Neural cell (in vitro differentiated cells): ENCODE measurements around the gene HTR5A. TPM values are rescaled to one million over a fixed set of nuclear protein-coding genes. Genes with fewer than 3 reads are reported as not detected.

Experiments used
- H2AFZ ChIP-seq: fragments of 200-600, 300-800 bp; sonication (generic), shearing (Covaris generic); 2 replicates; pipeline ENCODE4 v1.6.0; 2014; ENCODE audit warnings: low read depth, mild to moderate bottlenecking, antibody characterized with exemption, low read length, moderate library complexity
- H3F3A ChIP-seq: fragments of 200-600 bp; shearing (Covaris generic); 2 replicates; pipeline ENCODE4 v1.6.1; 2016; ENCODE audit warnings: mild to moderate bottlenecking, moderate library complexity, mixed read lengths, antibody characterized with exemption, low read length; ENCODE audit not compliant: insufficient read depth, poor library complexity, severe bottlenecking
- H3K27ac ChIP-seq: fragments of 200-600, 300-800 bp; sonication (generic), shearing (Covaris generic); 2 replicates; pipeline ENCODE4 v1.5.1; 2014; ENCODE audit warnings: mild to moderate bottlenecking, low read length, moderate library complexity
- H3K27me3 ChIP-seq: fragments of 300-800, 200-600 bp; sonication (generic), shearing (Covaris generic); 2 replicates; pipeline ENCODE4 v1.6.0; 2014; ENCODE audit warnings: mild to moderate bottlenecking, low read depth, low read length, moderate library complexity; ENCODE audit not compliant: insufficient read depth
- H3K36me3 ChIP-seq: fragments of 300-800, 200-600 bp; sonication (generic), shearing (Covaris generic); 2 replicates; pipeline ENCODE4 v1.5.1; 2014; ENCODE audit warnings: mild to moderate bottlenecking, antibody characterized with exemption, low read length, moderate library complexity; ENCODE audit not compliant: insufficient read depth
- H3K4me2 ChIP-seq: fragments of 300-800, 200-600 bp; sonication (generic), shearing (Covaris generic); 2 replicates; pipeline ENCODE4 v1.6.0; 2014; ENCODE audit warnings: mild to moderate bottlenecking, low read length
- H3K4me3 ChIP-seq: fragments of 300-800, 200-600 bp; sonication (generic), shearing (Covaris generic); 2 replicates; pipeline ENCODE4 v1.5.1; 2014; ENCODE audit warnings: mild to moderate bottlenecking, low read length, moderate library complexity
- H3K79me2 ChIP-seq: fragments of 200-600 bp; shearing (Covaris generic); replicated peaks from 2 replicates; pipeline ENCODE4 v1.6.0; 2014; ENCODE audit warnings: mild to moderate bottlenecking, low read length, moderate library complexity; ENCODE audit not compliant: insufficient read depth
- H3K9ac ChIP-seq: fragments of 300-800, 200-600 bp; sonication (generic), shearing (Covaris generic); 2 replicates; pipeline ENCODE4 v1.6.1; 2016; ENCODE audit warnings: mild to moderate bottlenecking, low read length, mixed read lengths
- H3K9me2 ChIP-seq: fragments of 200-600 bp; shearing (Covaris generic); 2 replicates; pipeline ENCODE4 v1.6.1; 2016; ENCODE audit warnings: mild to moderate bottlenecking, low read length, mixed read lengths; ENCODE audit not compliant: insufficient read depth
- H3K9me3 ChIP-seq: fragments of 200-600, 300-800 bp; sonication (generic), shearing (Covaris generic); 2 replicates; pipeline ENCODE4 v1.6.1; 2016; ENCODE audit warnings: mild to moderate bottlenecking, mixed run types, low read length, moderate library complexity, mixed read lengths
- H4K20me1 ChIP-seq: fragments of 200-600 bp; shearing (Covaris generic); 2 replicates; pipeline ENCODE4 v1.6.1; 2016; ENCODE audit warnings: mild to moderate bottlenecking, mixed run types; ENCODE audit not compliant: insufficient read depth
- CTCF ChIP-seq: fragments of 450-650 bp; IDR thresholded peaks from 2 replicates; pipeline ENCODE4 v1.5.1; 2014; ENCODE audit warnings: antibody characterized with exemption, mild to moderate bottlenecking, moderate library complexity; ENCODE audit not compliant: poor library complexity, severe bottlenecking
- EP300 ChIP-seq: fragments of 450-650 bp; conservative IDR thresholded peaks from 2 replicates; pipeline ENCODE4 v1.6.1; 2014; ENCODE audit warnings: antibody characterized with exemption, mild to moderate bottlenecking, moderate library complexity; ENCODE audit not compliant: poor library complexity, severe bottlenecking
- EZH2 ChIP-seq: fragments of 200-600, 300-800 bp; shearing (Covaris generic), sonication (generic); IDR thresholded peaks from 2 replicates; pipeline ENCODE4 v1.6.1; 2014; ENCODE audit warnings: antibody characterized with exemption, low read length, borderline replicate concordance, mild to moderate bottlenecking; ENCODE audit not compliant: insufficient read depth, poor library complexity, severe bottlenecking
- MXI1 ChIP-seq: fragments of 450-650 bp; conservative IDR thresholded peaks from 2 replicates; pipeline ENCODE4 v1.6.1; 2014; ENCODE audit warnings: antibody characterized with exemption, mild to moderate bottlenecking; ENCODE audit not compliant: poor library complexity, severe bottlenecking
- RAD21 ChIP-seq: fragments of 450-650 bp; conservative IDR thresholded peaks from 2 replicates; pipeline ENCODE4 v1.6.1; 2014; ENCODE audit warnings: antibody characterized with exemption, mild to moderate bottlenecking, moderate library complexity
- REST ChIP-seq: IDR thresholded peaks from 2 replicates; pipeline ENCODE4 v1.6.1; 2012; ENCODE audit warnings: borderline replicate concordance
- SMC3 ChIP-seq: fragments of 450-650 bp; conservative IDR thresholded peaks from 2 replicates; pipeline ENCODE4 v1.6.1; 2014; ENCODE audit warnings: antibody characterized with exemption, mild to moderate bottlenecking, moderate library complexity; ENCODE audit not compliant: poor library complexity
- TAF1 ChIP-seq: IDR thresholded peaks from 2 replicates; pipeline ENCODE4 v1.6.1; 2012; ENCODE audit warnings: low read depth
- polyA plus RNA-seq: library from polyadenylated mRNA; depleted of rRNA; stranded (reverse); fragments of >200 nt; gene quantifications from 2 replicates; pipeline ENCODE4 v1.2.3, GENCODE V29; 2014

Gene HTR5A
- polyA plus RNA-seq, 1 donor from 2014 or later: 0.14 TPM

- no peaks in the 10 kb centered on the region for H3K27me3 ChIP-seq
- H3K9ac ChIP-seq: no peak overlapping the region
- H3K79me2 ChIP-seq: no peaks in the 10 kb centered on the region
- no peaks in the 10 kb centered on the region for H4K20me1 ChIP-seq
- H3K36me3 ChIP-seq: no peaks in the 10 kb centered on the region
- H3K9me3 ChIP-seq: no peaks in the 10 kb centered on the region
- no peaks in the 10 kb centered on the region for H3F3A ChIP-seq
- H3K27ac ChIP-seq: no peak overlapping the region
- no peak overlapping the region for H3K4me2 ChIP-seq
- TF ChIP-seq EP300 (no peak), CTCF (no peak)
- no peak overlapping the region for H2AFZ ChIP-seq
- no peaks in the 10 kb centered on the region for H3K9me2 ChIP-seq
- no peak overlapping the region for H3K4me3 ChIP-seq
Observed at GRCh38 chr7:155129186-155129585, 59.1 kb downstream of the HTR5A start.

- no peak overlapping the region for H3K4me3 ChIP-seq
Observed at GRCh38 chr7:155129789-155130188, 59.7 kb downstream of the HTR5A start.

GRCh38 chr7:155130493-155130892 lies 60.4 kb downstream of the HTR5A start:
- Histone ChIP-seq H2AFZ (no peak overlapping the region), H3K27me3 (no peaks in the 10 kb centered on the region), H3K79me2 (no peaks in the 10 kb centered on the region), H3K9me3 (no peaks in the 10 kb centered on the region), H3K36me3 (no peaks in the 10 kb centered on the region), H4K20me1 (no peaks in the 10 kb centered on the region), H3F3A (no peaks in the 10 kb centered on the region), H3K9me2 (no peaks in the 10 kb centered on the region), H3K9ac (no peak overlapping the region), H3K4me3 (no peak overlapping the region), H3K4me2 (no peak overlapping the region), H3K27ac (no peak overlapping the region)
- TF ChIP-seq RAD21: no peak
- TF ChIP-seq EZH2: no peak
- TF ChIP-seq SMC3: no peak
- no peak for TF ChIP-seq MXI1
- no peak for TF ChIP-seq REST
- TF ChIP-seq EP300: no peak

More at GRCh38 chr7:155129789-155130188, 59.7 kb downstream of the HTR5A start:
- Histone ChIP-seq H3K79me2 (no peaks in the 10 kb centered on the region), H3F3A (no peaks in the 10 kb centered on the region), H3K27ac (no peak overlapping the region), H3K9me2 (no peaks in the 10 kb centered on the region), H4K20me1 (no peaks in the 10 kb centered on the region), H3K27me3 (no peaks in the 10 kb centered on the region), H2AFZ (no peak overlapping the region), H3K9me3 (no peaks in the 10 kb centered on the region), H3K9ac (no peak overlapping the region), H3K4me2 (no peak overlapping the region), H3K36me3 (no peaks in the 10 kb centered on the region)
- TF ChIP-seq TAF1: no peak
- TF ChIP-seq REST: no peak
- no peak for TF ChIP-seq EZH2
